ENCODE results near the gene TPRG1L.

TPRG1L gene

DNA sequence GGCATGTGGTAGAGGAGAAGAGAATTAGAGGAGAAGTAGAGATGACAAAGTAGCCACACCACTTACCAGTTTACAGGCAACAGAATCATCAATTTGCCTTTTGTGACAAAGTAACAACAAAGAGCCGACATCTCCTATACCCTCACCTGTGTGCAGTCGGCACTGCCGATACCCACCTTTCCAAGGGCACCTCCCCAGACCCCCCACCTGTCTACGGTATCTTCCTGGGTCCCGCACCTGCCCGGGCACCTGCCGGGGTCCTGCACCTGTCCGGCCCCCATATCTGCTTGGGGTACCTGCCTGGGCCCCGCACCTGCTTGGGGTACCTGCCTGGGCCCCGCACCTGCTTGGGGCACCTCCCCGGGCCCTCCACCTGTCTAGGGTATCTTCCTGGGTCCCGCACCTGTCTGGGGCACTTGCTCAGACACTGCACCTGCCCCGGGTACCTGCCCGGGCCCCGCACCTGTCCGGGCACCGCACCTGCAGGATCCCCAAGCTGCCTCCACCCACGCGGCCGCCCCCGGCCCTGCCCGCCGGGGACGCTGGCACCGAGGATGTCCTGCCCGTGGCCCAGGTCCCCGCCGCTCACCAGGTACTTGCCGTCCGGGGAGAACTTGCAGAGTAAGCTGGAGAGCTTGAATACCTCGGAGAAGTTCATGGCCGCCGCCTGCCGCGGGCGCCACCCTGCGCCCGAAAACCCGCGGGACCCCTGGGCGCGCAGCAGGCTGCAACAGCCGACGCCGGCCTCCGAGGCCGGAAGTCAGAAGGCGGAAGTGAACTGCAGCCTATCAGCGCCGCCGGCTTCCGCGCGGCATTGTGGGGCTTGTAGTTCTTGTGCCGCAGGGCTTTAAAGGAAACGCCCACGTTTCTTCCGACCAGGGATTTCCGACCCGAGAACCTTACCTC lies 24.8 kb downstream of the TPRG1L start, which contains the start of gene WRAP73:
WRAP73 (minus strand) TSS at position 762 of the 906 bp plus-strand sequence; CDS start at position 658, 104 bp downstream.
- peak; percentile 83 for DNase-seq

DNA sequence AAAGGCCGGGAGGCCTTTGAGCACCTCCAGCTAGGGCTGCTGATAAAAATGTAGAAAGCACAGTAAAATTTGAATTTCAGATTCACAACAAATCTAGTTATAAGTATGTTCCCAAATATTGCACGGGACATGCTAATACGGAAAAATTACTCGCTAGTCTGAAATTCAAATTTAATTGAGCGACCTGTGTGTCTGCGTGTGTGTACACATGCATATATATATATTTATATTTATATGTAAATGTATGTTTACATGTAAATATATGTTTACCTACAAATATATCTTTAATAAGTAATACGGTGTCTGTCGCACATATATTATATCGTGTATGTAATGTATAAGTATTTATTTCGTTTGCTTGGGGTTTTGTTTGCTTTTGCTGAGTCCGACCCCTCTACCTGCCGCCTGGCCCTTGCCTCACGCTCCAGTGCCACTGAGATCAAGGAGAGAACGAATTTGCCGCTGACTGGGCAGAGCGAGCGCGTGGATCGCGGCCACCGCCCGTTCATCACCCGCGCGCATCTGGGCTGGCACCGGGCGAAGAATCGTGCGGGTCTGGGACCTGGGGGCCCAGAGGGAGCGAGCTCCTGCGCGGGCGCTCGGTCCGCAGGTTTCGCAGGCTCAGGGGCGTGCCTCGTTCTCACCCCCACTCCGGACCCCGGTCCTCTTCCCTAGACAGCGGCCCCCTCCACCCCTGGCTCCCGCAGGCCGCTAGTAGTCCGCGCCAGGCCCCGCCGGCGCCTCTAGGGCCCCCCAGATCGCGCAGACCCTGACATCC lies 25.6 kb downstream of the TPRG1L start:
- DNase-seq, result no peak

GRCh38 chr1:3651026-3651929 lies 26.5 kb downstream of the TPRG1L start:
- DNase-seq, result no peak

GRCh38 chr1:3651930-3652547 lies 27.2 kb downstream of the TPRG1L start, which contains the start of gene TP73:
TP73 (plus strand) TSS chr1:3652516; CDS start chr1:3682366, 29,850 bp downstream.
- no peak for DNase-seq

GRCh38 chr1:3652548-3653285 lies 27.9 kb downstream of the TPRG1L start:
- DNase-seq, result no peak

DNA sequence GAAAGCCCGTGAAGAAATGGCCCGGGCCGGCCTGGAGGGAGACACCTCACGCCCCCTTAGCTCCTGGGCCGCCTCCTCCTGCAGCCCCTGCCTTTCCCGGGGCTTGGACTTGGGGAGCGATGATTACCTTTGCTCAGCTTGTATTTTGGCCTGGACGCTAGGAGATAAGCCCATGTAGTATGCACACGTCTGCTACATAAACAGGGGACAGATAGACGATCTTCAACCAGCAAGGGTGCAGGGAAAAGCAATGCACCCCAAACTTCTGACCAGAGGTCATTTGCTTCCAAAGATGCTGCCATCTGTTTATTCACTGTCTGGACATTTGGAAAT lies 28.4 kb downstream of the TPRG1L start:
- DNase-seq, result no peak

GRCh38 chr1:3654549-3655281 lies 29.9 kb downstream of the TPRG1L start:
- DNase-seq, result no peak

DNA sequence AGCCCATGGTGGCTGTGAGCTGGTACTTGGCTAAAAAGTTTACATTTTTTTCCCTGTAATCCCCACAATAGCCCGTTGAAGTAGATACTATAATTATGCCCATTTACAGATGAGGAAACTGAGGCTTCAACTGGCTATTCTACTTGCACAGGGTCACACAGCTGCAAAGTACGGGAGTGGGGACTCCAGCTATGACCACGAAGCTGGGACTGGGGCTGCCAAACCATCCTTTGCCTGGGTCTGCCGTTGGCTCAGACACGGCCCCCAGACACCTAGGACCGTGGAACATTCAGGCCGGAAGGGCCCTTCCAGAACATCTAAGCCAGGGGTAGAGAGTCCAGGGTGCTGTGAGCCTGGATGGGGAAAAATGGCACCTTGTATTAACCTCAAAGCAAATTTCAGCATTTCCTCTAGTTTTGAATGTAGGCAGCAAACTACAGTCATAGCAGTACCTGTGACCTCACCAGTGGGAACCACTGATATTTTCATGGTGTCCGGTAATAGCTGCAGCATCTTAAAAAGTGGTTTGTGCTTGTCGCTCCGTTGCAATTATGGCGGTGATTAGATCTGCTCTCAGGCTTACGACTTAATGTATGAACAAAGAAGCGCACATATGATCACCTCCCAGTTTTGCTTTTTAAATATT lies 31.8 kb downstream of the TPRG1L start:
- DNase-seq, result no peak

- no peak for DNase-seq
Observed at GRCh38 chr1:3657096-3657475, 32.3 kb downstream of the TPRG1L start.

DNA sequence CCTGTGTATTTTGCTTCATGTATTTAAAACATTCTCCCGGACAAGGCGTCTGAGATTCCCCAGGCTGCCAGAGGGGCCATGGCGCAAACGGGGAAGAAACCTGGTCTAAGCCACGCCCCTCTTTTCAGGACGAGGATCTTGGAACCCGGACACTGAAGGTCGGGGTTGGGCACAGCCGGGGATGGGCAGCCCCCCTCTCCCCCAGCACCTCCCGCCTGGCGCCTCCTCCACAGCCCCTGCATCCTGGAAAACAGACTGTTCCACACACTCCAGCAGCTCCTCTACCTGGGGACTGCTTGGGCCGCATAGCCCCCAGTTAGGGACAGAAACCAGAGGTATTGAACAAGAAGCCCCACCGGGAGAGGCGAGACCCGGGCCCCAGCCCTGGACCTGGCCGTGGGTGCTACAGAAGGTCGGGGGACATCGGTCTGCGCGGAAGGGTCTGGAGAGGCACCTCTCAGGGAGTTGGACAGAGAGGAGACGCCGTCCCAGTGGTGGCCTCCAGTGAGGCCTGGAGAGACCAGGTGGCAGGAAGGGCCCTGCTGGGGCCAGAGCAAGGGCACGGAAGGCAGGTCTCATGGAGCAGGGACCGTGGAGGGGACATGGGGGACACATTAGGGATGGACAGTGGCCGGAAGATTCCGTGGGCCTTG lies 32.9 kb downstream of the TPRG1L start:
- no peak for DNase-seq

GRCh38 chr1:3658231-3658615 lies 33.4 kb downstream of the TPRG1L start:
- DNase-seq, result no peak

- no peak for DNase-seq
Observed at GRCh38 chr1:3659093-3659492, 34.3 kb downstream of the TPRG1L start.

DNA sequence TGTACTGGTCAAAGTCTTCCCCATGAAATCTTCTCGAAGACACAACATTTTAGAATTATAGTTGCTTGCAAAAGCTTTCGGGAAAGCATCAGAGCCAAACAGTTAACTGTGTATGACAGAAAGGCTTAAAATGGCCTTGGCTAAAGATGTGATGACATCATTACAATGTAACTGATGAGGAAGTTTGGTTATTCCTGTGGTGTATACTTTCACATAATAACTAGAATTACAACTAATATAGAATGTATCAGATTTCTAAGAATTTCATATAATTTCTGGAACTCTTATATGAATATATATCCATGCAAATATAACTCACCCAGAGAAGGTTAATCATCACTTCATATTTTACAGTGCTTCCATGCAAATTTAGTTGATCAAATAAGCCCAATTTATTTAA lies 35.9 kb downstream of the TPRG1L start:
- no peak for DNase-seq

DNA sequence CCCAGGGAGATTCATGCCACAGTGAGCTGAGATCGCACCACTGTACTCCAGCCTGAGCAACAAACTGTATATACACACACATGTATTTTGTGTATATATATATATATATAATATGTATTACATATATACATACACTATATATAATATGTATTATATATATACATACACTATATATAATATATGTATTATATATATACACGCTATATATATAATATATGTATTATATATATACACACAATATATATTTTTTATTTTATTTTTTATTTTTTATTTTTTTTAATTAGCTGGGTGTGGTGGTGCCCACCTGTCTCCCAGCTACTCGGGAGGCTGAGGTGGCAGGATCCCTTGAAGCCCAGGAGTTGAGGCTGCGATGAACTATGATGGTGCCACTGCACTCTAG lies 36.8 kb downstream of the TPRG1L start:
- DNase-seq, result no peak

- DNase-seq, result no peak
Observed at GRCh38 chr1:3662080-3662671, 37.4 kb downstream of the TPRG1L start.

GRCh38 chr1:3663999-3664699 lies 39.3 kb downstream of the TPRG1L start:
- no peak for DNase-seq

GRCh38 chr1:3664700-3665375 lies 40.0 kb downstream of the TPRG1L start:
- no peak for DNase-seq

GRCh38 chr1:3668148-3668547 lies 43.3 kb downstream of the TPRG1L start:
- no peak for DNase-seq
